Bronchial epithelial cell (primary cell): ENCODE data around the gene NBPF26. TPM values are rescaled to one million over a fixed set of nuclear protein-coding genes. Genes with fewer than 3 reads are reported as not detected.
"Not testable (repeated sequence)": the region's sequence is repeated elsewhere in the genome, so short reads cannot be mapped to it uniquely, and the experiment has no call there.

ENCODE experiments used
- DNase-seq: peaks from one replicate; pipeline ENCODE4 v3.0.0-alpha.2; 2010; ENCODE audit warnings: low read depth
- FAIRE-seq: peaks from 2 replicates; lab custom pipeline; 2011; peaks lifted over from hg19 to GRCh38; lab: Jason Lieb, UNC
- H3K27me3 ChIP-seq: 2 replicates; pipeline ENCODE4 v1.5.1; 2011; ENCODE audit warnings: low read length; ENCODE audit not compliant: control insufficient read depth, insufficient read depth
- H3K36me3 ChIP-seq: 2 replicates; pipeline ENCODE4 v1.5.1; 2011; ENCODE audit warnings: low read length; ENCODE audit not compliant: control insufficient read depth, insufficient read depth
- H3K4me3 ChIP-seq: 2 replicates; pipeline ENCODE4 v1.5.1; 2011; ENCODE audit warnings: mild to moderate bottlenecking, low read depth, low read length, control low read depth
- total RNA-seq: library from RNA; depleted of rRNA; stranded (reverse); fragments of >200 nt; gene quantifications from 2 replicates; pipeline ENCODE4 v1.2.1, GENCODE V29; 2014
- TF ChIP-seq, protein P1 (sequence below): IDR thresholded peaks from 2 replicates; pipeline ENCODE4 v1.5.1; 2011; ENCODE audit warnings: mild to moderate bottlenecking, moderate library complexity, low read length, control low read depth, inconsistent platforms; ENCODE audit not compliant: insufficient read depth, severe bottlenecking

NBPF26 gene
- total RNA-seq, 1 donor from 2014 or later: 19.2 TPM

DNA sequence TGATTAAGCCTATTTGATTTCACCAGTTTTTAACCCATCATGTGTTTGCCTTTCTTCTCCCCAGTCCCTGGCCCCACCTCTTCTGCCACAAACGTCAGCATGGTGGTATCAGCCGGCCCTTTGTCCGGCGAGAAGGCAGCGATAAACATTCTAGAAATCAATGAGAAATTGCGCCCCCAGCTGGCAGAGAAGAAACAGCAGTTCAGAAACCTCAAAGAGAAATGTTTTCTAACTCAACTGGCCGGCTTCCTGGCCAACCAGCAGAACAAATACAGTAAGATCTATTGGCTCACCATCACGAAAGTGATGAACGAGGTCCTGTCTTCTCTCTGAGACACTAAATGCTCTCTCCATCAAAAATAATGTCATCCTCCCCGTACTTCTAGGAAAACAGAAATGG lies 88.1 kb downstream of the NBPF26 start:
- TF ChIP-seq, protein P1, sequence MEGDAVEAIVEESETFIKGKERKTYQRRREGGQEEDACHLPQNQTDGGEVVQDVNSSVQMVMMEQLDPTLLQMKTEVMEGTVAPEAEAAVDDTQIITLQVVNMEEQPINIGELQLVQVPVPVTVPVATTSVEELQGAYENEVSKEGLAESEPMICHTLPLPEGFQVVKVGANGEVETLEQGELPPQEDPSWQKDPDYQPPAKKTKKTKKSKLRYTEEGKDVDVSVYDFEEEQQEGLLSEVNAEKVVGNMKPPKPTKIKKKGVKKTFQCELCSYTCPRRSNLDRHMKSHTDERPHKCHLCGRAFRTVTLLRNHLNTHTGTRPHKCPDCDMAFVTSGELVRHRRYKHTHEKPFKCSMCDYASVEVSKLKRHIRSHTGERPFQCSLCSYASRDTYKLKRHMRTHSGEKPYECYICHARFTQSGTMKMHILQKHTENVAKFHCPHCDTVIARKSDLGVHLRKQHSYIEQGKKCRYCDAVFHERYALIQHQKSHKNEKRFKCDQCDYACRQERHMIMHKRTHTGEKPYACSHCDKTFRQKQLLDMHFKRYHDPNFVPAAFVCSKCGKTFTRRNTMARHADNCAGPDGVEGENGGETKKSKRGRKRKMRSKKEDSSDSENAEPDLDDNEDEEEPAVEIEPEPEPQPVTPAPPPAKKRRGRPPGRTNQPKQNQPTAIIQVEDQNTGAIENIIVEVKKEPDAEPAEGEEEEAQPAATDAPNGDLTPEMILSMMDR: peak; percentile 19
- not testable (repeated sequence) for H3K4me3 ChIP-seq, DNase-seq, H3K36me3 ChIP-seq, H3K27me3 ChIP-seq, FAIRE-seq

DNA sequence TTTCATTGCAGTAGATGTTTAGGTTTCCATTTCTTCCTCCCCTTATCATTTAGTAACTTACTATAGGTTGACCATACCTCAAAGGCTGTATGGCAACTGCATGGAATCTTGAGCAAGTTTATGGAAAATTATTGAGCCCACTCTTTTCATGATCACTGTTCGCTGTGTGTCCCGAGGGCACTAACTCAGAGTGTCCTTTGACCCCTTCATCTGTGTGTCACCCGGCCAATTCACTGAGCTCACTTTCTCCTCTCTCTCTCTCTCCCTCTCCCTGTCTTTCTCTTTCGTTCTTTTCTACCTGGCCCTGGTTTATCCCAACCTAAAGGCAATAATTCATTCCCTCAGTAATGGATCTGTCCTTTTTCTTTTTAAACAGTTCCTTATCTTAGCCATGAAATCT lies 101.3 kb downstream of the NBPF26 start:
- not testable (repeated sequence) for FAIRE-seq, H3K4me3 ChIP-seq, DNase-seq, H3K27me3 ChIP-seq, H3K36me3 ChIP-seq

DNA sequence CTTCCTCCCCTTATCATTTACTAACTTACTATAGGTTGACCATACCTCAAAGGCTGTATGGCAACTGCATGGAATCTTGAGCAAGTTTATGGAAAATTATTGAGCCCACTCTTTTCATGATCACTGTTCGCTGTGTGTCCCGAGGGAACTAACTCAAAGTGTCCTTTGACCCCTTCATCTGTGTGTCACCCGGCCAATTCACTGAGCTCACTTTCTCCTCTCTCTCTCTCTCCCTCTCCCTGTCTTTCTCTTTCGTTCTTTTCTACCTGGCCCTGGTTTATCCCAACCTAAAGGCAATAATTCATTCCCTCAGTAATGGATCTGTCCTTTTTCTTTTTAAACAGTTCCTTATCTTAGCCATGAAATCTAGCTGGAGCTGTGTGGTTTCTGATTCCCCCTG lies 102.9 kb downstream of the NBPF26 start:
- FAIRE-seq, H3K27me3 ChIP-seq, DNase-seq, H3K4me3 ChIP-seq, H3K36me3 ChIP-seq: not testable (repeated sequence)

DNA sequence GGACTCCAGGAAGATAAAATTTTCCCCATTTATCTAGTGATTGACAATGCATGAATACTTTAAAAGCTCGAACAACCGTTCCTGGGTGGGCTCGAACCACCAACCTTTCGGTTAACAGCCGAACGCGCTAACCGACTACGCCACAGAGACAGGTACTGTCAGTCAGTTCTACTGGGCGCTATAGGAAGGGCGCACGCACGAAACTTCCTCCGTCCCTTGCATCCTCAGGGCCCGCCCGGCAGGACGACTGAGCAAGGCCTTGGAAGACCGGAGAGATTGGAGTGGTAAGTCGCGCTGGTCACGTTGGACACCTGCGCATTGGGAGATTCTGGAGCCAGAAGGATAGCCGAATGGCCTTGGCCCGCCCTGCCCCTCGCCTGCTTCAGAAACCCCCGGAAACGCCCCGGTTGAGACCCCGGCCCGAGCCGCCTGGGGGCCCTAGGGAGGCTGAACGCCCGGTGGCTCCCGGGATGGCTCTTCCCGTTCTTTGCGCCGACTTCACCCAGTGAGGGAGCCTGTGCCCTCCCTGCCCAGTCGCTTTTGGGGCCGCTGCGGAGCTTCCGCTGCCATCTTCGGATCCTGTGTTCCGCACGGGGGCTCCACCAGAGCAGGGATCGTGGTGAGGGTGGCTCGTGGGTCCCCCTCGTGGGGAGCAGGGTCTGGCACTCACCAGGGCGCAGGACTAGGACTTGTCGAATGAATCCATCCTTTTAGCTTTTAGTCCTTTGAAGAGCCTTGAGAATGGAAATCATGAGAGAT lies 120.6 kb downstream of the NBPF26 start:
- FAIRE-seq: not testable (repeated sequence)

DNA sequence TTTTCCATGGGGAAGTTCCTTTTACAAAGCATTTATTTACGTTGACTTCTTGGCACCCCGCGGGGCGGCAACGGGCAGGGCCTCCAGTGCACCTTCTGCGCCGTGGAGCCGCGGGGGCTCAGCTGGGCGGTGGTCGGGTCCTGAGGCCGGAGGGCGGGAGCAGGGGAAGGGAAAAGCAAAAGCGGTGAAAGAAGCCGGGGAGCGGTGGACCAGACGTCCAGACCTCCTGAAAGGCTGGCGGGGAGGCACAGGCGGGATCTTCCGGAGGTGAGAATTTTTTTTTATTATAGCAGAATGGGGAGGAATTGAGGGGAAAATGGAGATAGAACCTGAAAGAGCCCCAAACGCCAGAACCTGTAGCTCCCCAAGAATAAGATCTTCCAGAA lies 121.2 kb downstream of the NBPF26 start:
- DNase-seq, FAIRE-seq, H3K27me3 ChIP-seq, H3K36me3 ChIP-seq: not testable (repeated sequence)
- peak overlapping the region; percentile 42 for H3K4me3 ChIP-seq

More for the DNA sequence above, 120.6 kb downstream of the NBPF26 start:
- TF ChIP-seq, protein P1: peak; percentile 29
- H3K27me3 ChIP-seq, H3K36me3 ChIP-seq: not testable (repeated sequence)
- peak overlapping the region; percentile 42 for H3K4me3 ChIP-seq
- DNase-seq: peak; percentile 54

DNA sequence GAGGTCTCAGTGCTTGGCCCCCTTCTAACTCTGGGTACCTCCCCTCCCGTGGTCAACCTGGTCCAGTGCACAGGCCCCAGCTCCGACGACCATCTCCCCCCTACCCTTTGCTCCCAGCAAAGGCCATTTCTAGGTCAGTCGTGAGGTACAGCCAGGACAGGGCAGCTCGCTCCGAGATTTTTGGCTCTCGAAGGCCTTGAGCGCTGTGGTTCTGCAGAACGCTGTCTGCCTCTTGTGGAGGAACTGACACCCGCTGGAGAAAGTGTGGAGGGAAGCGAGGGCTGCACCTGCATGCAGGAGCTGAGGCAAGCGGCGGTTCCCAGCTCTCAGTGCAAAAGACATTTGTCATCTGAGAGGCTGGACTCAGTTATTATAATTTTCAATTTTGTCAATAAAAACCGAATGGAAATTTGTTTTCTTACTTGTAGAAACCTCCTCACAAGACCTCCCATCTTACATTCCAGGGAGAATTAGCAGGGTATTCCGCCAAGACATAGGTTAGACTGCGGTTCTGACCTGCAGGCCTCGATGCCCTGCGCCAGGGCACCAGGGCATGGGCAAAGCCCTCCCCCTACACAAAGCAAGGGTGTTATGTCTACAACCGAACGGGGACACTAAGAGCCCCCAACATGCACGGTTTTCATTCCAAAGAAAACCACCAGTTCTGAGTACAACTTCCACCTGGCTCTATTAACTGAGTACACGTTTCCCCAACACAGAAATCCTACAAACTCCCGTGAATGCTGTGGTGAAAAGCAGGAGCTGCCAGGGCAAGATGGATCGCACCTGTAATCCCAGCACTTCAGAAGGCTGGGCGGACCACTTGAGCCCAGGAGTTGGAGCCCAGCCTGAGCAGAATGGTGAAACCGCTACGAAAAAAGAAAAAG lies 125.9 kb downstream of the NBPF26 start:
- H3K27me3 ChIP-seq, DNase-seq, H3K36me3 ChIP-seq, FAIRE-seq: not testable (repeated sequence)
- H3K4me3 ChIP-seq: peak overlapping the region; percentile 32

DNA sequence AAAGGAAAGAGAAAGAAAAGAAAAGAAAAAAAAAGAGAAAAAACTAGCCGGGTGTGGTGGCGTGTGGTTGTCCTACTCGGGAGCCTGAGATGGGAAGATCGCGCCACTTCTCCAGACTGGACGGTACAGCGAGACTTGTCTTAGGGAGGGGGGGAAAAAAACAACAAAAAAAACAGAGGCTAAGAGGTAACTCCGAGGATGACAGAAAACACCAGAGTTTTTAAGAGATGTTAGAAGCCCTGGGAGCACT lies 126.5 kb downstream of the NBPF26 start:
- peak; percentile 42 for DNase-seq
- H3K4me3 ChIP-seq: peak overlapping the region; percentile 32
- H3K27me3 ChIP-seq, FAIRE-seq, H3K36me3 ChIP-seq: not testable (repeated sequence)

DNA sequence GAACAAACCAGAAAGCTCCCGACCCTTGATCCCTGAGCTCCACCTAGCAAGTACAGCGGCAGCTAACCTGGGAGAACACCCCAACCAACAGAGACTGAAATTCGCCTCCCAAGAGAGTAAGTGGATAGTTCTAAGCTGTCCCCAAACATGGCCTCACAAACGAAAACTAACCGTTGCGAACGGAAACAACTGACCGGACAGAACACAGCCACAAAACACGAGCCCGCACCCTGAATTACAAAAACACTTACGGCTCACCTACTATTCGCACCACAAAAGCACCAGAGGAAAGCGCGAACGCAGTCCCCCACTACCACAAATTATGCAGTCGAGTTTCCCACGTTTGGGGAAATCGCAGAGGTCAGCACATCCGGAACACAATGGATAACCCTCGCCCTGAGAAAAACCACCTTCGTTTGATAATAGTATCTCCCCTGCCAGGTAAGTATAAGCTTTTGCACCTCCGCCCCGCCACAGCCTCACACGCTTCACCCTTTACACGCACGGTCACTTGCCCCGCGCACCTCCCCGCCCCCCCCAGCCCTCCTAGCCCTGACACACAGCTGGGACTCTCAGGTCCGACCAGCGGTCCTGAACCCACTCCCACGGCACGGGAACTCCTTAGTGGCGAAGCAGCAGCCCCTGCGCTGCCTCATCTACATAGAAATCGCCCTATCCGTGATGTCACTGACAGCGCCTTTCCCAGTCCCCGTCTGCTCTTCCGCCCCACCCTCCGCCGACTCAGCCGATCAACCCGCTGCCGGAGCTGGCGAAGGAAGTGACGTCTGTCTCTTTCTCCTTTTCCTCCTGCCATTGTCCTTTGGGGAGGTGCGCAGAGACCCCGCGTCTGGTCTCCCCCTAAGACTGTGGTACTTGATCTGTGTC lies 127.0 kb downstream of the NBPF26 start:
- H3K36me3 ChIP-seq, FAIRE-seq, H3K27me3 ChIP-seq: not testable (repeated sequence)
- DNase-seq: peak; percentile 93
- peak overlapping the region; percentile 32 for H3K4me3 ChIP-seq

DNA sequence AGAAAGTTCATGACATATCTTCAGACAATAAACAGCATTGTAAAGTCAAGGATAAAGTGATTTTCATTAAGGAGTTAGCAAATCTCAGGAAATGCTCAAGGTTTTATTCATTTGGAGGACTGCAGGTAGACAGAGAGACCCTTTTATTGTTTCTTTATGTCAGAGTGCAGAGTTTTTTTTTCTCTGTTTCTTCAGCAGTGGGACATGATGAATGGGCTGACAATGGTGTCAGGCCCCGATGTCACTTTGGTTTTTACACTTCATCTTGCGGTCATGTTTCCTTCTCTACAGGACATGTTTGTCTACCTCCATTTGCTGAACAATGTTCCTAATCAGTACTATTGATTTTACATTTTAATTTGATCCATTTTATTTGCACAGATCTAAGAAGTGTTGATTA lies 134.4 kb downstream of the NBPF26 start:
- FAIRE-seq, DNase-seq, H3K4me3 ChIP-seq, H3K27me3 ChIP-seq, H3K36me3 ChIP-seq: not testable (repeated sequence)

DNA sequence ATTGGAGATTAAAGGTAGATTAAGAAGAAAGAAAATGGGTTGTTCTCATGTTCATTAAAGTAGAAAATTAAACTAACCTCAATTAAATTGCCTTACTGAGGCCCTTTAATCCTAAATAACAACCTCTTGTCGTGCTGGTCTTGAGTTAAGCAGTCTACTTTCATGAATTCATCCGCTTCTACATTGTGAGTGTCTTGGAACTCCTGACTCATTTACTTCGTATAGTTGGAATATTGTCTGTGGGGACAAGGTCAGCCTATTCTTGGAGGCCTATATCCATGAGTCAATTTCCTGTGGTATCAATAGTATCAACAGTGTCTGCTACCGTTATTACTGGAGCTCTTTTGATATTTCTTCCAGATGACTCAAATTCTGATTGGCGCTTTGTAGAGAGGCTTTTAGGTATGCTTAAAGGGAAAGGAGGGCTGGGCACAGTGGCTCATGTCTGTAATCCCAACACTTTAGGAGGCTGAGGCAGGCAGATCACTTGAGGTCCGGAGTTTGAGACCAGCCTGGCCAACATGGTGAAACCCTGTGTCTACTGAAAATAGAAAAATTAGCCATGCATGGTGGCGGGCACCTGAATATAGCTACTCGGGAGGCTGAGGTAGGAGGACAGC lies 136.0 kb downstream of the NBPF26 start:
- H3K27me3 ChIP-seq, H3K36me3 ChIP-seq, FAIRE-seq, H3K4me3 ChIP-seq: not testable (repeated sequence)
- DNase-seq: peak; percentile 48

DNA sequence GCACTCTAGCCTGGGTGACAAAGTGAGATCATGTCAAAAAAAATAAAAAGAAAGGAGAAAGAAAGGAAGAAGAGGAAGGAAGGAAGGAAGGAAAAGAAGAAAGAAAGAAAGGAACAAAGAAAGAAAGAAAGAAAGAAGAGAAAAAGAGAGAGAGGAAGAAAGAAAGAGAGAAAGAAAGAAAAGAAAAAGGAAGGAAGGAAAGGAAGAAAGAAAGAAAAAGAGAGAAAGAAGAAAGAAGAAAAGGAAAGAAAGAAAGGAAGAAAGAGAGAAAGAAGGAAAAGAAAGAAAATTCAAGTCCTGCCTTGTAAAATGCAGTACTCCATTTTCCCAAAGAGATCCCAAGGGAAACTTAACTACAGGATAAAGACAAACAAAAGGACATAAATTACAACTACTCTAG lies 154.5 kb downstream of the NBPF26 start:
- H3K36me3 ChIP-seq, H3K4me3 ChIP-seq, H3K27me3 ChIP-seq, DNase-seq, FAIRE-seq: not testable (repeated sequence)
